Activated naive CD4-positive, alpha-beta T cell treated with anti-CD3 and anti-CD28 coated beads, Interleukin-2, amount 10 ng/mL, durations not matched to agents 7 days and 5 days (primary cell): ENCODE results near the gene HID1.
A peak's percentile ranks its signal among the peaks of the same experiment; 100 is the strongest.

Experiments used
- CTCF ChIA-PET: fragments of 350-600 bp; sonication (Branson Sonifier 250); formaldehyde crosslinking; loops from one replicate; lab custom pipeline; 2021; ENCODE audit warnings: antibody characterized with exemption; lab: Charles Lee
- DNase-seq: peaks from one replicate; pipeline ENCODE4 v3.0.0-alpha.2; 2020
- H3K27ac Mint-ChIP-seq: one replicate; pipeline ENCODE4 v1.8.0; 2021; ENCODE audit warnings: mild to moderate bottlenecking, moderate library complexity, mixed read lengths
- H3K27me3 Mint-ChIP-seq: one replicate; pipeline ENCODE4 v1.8.0; 2021; ENCODE audit warnings: mild to moderate bottlenecking, mixed read lengths
- H3K36me3 Mint-ChIP-seq: one replicate; pipeline ENCODE4 v1.8.0; 2021; ENCODE audit warnings: mixed read lengths
- H3K4me1 Mint-ChIP-seq: one replicate; pipeline ENCODE4 v1.8.0; 2021; ENCODE audit warnings: mixed read lengths
- H3K4me3 Mint-ChIP-seq: one replicate; pipeline ENCODE4 v1.8.0; 2021; ENCODE audit warnings: mild to moderate bottlenecking, moderate library complexity, mixed read lengths
- H3K9me3 Mint-ChIP-seq: one replicate; pipeline ENCODE4 v1.8.0; 2021; ENCODE audit warnings: mixed read lengths

HID1 gene

DNA sequence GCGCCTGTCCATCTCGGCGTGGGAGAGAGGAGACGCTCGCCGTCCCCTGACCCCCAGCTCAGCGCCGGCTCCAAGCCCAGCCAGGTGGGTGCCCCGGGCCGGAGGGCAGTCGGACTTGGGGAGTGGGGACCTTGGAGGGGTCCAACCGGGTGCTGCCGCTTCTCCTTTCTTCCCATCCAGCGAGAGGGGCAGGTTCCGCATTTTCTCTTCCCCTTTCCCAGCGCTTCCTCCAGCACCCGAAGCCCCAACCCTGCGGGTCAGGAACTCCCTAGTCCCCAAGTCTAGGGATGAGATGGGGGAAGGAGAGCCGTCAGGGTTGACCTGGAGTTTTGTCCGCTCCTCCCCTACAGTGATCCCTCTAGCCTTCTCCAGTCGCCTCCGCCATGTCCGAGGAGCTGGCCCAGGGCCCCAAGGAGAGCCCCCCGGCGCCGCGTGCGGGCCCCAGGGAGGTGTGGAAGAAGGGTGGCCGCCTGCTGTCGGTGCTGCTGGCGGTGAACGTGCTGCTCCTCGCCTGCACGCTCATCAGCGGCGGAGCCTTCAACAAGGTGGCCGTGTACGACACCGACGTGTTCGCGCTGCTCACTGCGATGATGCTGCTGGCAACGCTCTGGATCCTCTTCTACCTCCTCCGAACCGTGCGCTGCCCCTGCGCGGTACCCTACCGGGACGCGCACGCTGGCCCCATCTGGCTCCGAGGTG is 48.2 kb downstream of the HID1 start, which contains the start of gene OTOP2:
Gene OTOP2, plus strand, starts transcription at position 24 of the 699 bp plus-strand sequence. Its CDS starts 360 bp downstream, at position 384.
- H3K4me1 Mint-ChIP-seq = peaks cover 5% of the 10 kb centered on the region
- H3K27ac Mint-ChIP-seq = no peak within 1 kb of the TSS
- CTCF ChIA-PET = interaction anchor here (2.0 to 11.0 kb wide), 2 partner anchors 11 to 35 kb away, joined by 6 to 152 read pairs; no protein-coding TSS in a partner anchor
- H3K27me3 Mint-ChIP-seq = peaks cover 99% of the 10 kb centered on the region
- no peaks in the 10 kb centered on the region for H3K9me3 Mint-ChIP-seq
- no peak for DNase-seq
- no peaks in the 10 kb centered on the region for H3K36me3 Mint-ChIP-seq
- no peak within 1 kb of the TSS for H3K4me3 Mint-ChIP-seq

GRCh38 chr17:74923538-74924249 is 48.9 kb downstream of the HID1 start:
- peaks cover 100% of the 10 kb centered on the region for H3K27me3 Mint-ChIP-seq
- peaks cover 5% of the 10 kb centered on the region for H3K4me1 Mint-ChIP-seq
- H3K36me3 Mint-ChIP-seq = no peaks in the 10 kb centered on the region
- CTCF ChIA-PET = interaction anchor here (2.0 to 11.0 kb wide), 2 partner anchors 10 to 36 kb away, joined by 6 to 152 read pairs; no protein-coding TSS in a partner anchor
- no peak overlapping the region for H3K4me3 Mint-ChIP-seq
- DNase-seq = peak; percentile 81
- no peak overlapping the region for H3K27ac Mint-ChIP-seq
- no peaks in the 10 kb centered on the region for H3K9me3 Mint-ChIP-seq

DNA sequence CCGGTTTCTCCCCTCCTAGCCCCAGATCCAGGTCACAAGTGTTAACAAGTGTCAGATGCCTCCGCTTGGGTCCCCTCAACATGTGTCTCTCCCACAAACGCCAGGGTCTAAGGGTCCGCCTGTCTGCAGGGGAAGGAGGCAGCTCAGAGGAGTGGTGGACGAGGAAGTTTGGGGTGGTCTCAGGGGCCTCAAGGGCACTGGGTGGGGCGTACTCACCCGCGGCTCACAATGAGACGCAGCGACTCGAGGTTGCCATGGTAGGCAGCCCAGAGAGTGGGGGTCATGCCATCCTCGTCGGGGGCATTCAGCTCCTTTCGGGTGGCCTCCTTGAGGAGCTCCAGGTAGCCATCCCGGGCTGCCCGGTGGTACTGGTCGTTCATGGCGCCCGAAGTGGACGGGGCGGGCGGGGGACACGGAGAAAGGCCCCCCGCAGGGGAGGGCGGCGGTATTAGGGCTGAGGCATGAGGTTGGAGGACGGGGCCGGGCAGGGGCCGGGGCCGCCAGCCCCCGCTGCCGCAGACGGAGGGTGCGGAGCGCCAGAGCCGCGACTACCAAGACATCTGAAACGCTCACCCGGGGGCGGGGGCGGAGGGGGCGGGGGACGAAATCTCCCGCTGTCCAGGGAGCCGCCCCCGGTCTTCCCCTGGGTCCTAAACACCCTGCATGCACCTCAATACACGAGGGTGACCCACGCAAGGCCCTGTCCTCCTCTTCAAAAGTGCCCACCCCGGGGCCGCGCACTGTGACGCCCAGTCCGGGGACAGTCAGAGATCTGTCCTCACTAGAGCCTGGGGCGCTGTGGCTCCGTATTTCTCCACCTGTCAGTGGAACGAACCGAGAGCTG is 49.6 kb downstream of the HID1 start, which contains the start of gene USH1G:
Gene USH1G, minus strand, starts transcription at position 562 of the 844 bp plus-strand sequence. Its CDS starts 182 bp downstream, at position 380.
- no peak within 1 kb of the TSS for H3K27ac Mint-ChIP-seq
- CTCF ChIA-PET = interaction anchor here (11.0 kb wide), 1 partner anchor 36 kb away, joined by 152 read pairs; no protein-coding TSS in a partner anchor
- no peak for DNase-seq
- H3K4me3 Mint-ChIP-seq = no peak within 1 kb of the TSS
- no peaks in the 10 kb centered on the region for H3K9me3 Mint-ChIP-seq
- H3K36me3 Mint-ChIP-seq = no peaks in the 10 kb centered on the region
- H3K4me1 Mint-ChIP-seq = peaks cover 5% of the 10 kb centered on the region
- H3K27me3 Mint-ChIP-seq = peaks cover 100% of the 10 kb centered on the region

- no peaks in the 10 kb centered on the region for H3K9me3 Mint-ChIP-seq
- peaks cover 100% of the 10 kb centered on the region for H3K27me3 Mint-ChIP-seq
- DNase-seq = no peak
- peaks cover 5% of the 10 kb centered on the region for H3K4me1 Mint-ChIP-seq
- no peak overlapping the region for H3K4me3 Mint-ChIP-seq
- H3K27ac Mint-ChIP-seq = no peak overlapping the region
- no peaks in the 10 kb centered on the region for H3K36me3 Mint-ChIP-seq
- CTCF ChIA-PET = interaction anchor here (11.0 kb wide), 1 partner anchor 37 kb away, joined by 152 read pairs; no protein-coding TSS in a partner anchor
Observed at GRCh38 chr17:74922172-74922571, 50.4 kb downstream of the HID1 start.

DNA sequence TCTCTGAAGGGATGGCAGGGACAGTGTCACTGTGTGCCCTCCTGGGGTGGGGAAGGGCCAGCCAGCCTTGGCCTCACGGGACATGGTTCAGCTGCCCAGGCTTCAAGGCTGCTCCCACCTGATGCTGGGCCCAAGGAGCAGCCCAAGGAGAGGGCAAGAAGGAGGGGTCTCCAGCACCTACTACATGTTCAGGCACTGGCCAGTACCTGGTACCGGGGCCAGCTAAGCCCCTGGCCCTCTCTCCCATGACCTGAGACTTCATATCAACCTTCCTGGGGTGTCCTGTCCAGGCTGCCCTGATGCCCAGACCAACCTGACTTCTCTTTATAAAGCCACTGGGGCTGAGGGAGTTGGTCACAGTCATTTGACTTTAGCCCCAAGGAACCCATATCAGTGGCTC is 50.8 kb downstream of the HID1 start:
- H3K9me3 Mint-ChIP-seq = no peaks in the 10 kb centered on the region
- CTCF ChIA-PET = interaction anchor here (11.0 kb wide), 1 partner anchor 38 kb away, joined by 152 read pairs; no protein-coding TSS in a partner anchor
- peaks cover 98% of the 10 kb centered on the region for H3K27me3 Mint-ChIP-seq
- no peak overlapping the region for H3K27ac Mint-ChIP-seq
- H3K4me3 Mint-ChIP-seq = no peak overlapping the region
- H3K36me3 Mint-ChIP-seq = no peaks in the 10 kb centered on the region
- peaks cover 5% of the 10 kb centered on the region for H3K4me1 Mint-ChIP-seq
- no peak for DNase-seq

DNA sequence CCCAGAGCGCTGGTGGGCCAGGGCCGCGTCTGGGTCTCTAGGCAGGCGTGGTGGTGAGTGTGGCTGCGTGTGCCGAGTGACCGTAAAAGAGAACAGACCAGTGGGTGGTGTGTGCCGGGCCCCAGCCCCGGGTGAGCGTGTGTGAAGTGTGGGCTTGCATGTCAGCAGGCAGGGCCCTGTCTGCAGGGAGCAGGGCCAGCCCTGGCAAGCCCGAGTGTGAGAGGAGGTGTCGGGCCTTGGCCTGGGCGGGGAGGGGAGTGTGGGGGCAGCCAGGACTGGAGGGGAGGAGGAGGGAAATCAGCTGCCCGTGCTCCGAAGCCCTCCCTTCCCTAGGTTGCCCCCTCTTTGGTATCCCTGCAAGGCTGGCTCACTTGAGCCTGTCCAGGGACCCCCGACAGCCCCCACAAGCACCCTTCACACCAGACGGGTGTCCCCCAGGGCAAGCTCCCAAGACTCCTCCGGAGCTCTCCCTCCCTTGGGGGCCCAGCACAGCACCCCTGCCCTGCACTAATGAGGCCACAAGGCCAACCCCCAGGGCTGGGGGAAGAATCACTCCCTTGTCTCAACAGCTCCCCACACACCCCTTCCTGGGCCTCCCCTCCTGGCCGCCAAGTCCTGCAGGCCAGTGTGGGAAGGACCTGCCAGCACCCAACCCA is 51.4 kb downstream of the HID1 start:
- CTCF ChIA-PET = interaction anchor here (11.0 kb wide), 1 partner anchor 38 kb away, joined by 152 read pairs; no protein-coding TSS in a partner anchor
- no peak overlapping the region for H3K27ac Mint-ChIP-seq

DNA sequence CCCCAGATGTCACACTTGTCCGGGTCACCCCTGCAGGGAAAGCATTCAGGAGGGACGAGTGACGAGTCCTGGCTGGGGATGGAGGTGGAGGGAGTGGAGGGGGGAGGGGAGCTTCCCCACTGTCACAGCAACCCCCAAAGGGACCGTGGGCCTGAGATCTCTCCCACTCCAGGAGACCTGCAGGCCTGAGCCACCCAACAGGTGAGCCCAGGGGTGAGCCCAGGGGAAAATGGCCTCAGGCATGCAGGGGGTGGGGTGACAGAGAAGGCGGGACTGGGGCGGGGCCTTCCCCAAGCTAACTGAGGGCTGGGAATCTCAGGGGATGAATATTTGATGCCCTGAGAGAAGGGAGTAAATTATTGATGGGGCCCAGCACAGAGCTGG is 51.9 kb downstream of the HID1 start:
- H3K36me3 Mint-ChIP-seq = no peaks in the 10 kb centered on the region
- no peaks in the 10 kb centered on the region for H3K9me3 Mint-ChIP-seq
- no peak overlapping the region for H3K4me3 Mint-ChIP-seq
- CTCF ChIA-PET = interaction anchor here (11.0 kb wide), 1 partner anchor 39 kb away, joined by 152 read pairs; no protein-coding TSS in a partner anchor
- no peak overlapping the region for H3K27ac Mint-ChIP-seq
- H3K4me1 Mint-ChIP-seq = peaks cover 5% of the 10 kb centered on the region
- DNase-seq = no peak
- peaks cover 96% of the 10 kb centered on the region for H3K27me3 Mint-ChIP-seq

More for the DNA sequence above, 51.4 kb downstream of the HID1 start:
- peaks cover 5% of the 10 kb centered on the region for H3K4me1 Mint-ChIP-seq
- no peaks in the 10 kb centered on the region for H3K36me3 Mint-ChIP-seq
- no peak for DNase-seq
- no peaks in the 10 kb centered on the region for H3K9me3 Mint-ChIP-seq
- H3K4me3 Mint-ChIP-seq = no peak overlapping the region
- H3K27me3 Mint-ChIP-seq = peaks cover 98% of the 10 kb centered on the region

DNA sequence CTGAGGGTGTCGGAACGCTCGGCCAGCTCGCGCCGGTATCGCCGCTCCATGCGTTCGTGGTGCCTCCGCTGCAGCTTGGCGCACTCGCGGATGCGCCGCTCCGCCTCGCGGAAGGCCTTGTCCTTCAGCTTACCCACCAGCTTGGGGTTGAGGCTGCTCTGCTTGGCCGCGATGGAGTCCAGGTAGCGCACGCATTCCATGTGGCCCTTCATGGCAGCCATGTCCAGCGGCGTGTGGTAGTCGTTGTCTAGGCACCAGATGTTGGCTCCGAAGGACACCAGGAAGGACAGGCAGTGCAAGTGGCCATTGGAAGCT is 52.3 kb downstream of the HID1 start:
- Mint-ChIP-seq H3K27me3 (peaks cover 95% of the 10 kb centered on the region), H3K4me1 (peaks cover 5% of the 10 kb centered on the region), H3K9me3 (no peaks in the 10 kb centered on the region), H3K36me3 (no peaks in the 10 kb centered on the region), H3K27ac (no peak overlapping the region), H3K4me3 (no peak overlapping the region)
- CTCF ChIA-PET = interaction anchor here (11.0 kb wide), 1 partner anchor 39 kb away, joined by 152 read pairs; no protein-coding TSS in a partner anchor
- no peak for DNase-seq

DNA sequence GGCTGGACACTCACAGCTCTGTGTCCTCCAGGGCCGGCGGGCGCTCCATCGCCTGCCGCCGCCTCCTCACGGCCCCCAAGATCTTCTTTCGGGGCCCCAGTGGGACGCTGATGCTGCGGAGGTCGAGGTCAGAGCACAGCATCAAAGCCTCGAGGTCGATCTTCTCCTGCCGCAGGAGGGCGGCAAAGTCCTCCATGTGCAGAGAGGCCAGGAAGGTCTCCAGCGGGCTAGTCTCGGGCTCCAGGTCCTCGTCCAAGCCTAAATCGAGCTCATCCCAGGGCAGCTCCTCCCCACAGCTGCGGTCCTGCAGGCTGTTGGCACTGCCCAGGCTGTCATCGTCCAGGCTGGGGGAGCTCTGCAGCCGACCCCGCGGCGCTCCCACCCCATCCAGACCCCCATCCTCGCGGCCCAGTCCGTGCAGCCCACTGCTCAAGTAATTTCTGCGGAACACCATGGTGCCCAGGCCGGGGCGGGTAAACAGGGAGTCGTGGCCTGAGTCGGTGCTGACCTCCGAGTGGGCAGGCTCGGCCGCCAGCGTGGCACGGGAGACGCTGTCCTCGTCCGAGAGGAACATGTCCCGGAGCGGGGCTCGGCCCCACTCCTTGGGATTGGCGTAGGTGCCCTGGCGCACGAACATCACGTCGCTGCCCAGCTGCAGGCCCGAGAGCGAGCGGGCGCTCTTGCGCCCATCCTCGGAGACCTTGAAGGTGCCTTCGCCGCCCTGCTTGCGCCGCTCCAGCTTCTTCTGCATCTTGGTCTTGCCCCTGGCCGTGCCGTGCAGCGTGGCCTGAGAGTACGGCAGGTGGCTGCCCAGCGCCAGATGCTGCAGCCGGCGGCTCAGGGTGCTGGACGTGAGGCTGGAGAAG is 52.9 kb downstream of the HID1 start:
- no peaks in the 10 kb centered on the region for H3K36me3 Mint-ChIP-seq

GRCh38 chr17:74918906-74919305 is 53.7 kb downstream of the HID1 start:
- no peak for DNase-seq
- Mint-ChIP-seq H3K36me3 (no peaks in the 10 kb centered on the region), H3K4me3 (no peak overlapping the region), H3K9me3 (no peaks in the 10 kb centered on the region), H3K27ac (no peak overlapping the region), H3K27me3 (peaks cover 92% of the 10 kb centered on the region), H3K4me1 (no peaks in the 10 kb centered on the region)
- CTCF ChIA-PET = interaction anchor here (0.9 to 11.0 kb wide), 3 partner anchors 8 to 82 kb away, joined by 3 to 152 read pairs (median 4); no protein-coding TSS in a partner anchor

More for the DNA sequence above, 52.9 kb downstream of the HID1 start:
- Mint-ChIP-seq H3K4me3 (no peak overlapping the region), H3K9me3 (no peaks in the 10 kb centered on the region), H3K4me1 (peaks cover 4% of the 10 kb centered on the region), H3K27ac (no peak overlapping the region), H3K27me3 (peaks cover 95% of the 10 kb centered on the region)
- no peak for DNase-seq
- CTCF ChIA-PET = interaction anchor here (0.9 to 11.0 kb wide), 3 partner anchors 9 to 81 kb away, joined by 3 to 152 read pairs (median 4); no protein-coding TSS in a partner anchor

DNA sequence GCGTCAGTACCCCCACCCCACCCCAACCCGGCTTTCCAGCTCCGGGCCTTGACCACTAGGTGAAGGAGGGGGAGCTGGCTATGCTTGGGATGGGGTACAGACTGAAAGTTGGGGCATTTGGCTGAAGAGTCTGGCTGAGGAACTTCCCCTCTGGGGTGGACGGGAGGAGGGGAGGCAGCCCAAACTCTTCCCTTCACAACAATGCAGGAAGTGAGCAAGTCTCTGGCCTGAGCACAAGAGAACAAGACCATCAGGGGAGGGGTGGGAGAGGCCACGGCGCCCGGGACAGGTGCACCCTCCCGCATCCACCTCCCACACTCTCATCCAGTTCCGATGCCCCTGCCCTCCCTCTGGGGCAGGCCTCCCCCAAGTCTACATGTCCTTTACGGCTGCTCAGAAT is 55.1 kb downstream of the HID1 start:
- Mint-ChIP-seq H3K27ac (no peak overlapping the region), H3K4me1 (no peaks in the 10 kb centered on the region), H3K36me3 (no peaks in the 10 kb centered on the region), H3K27me3 (peaks cover 82% of the 10 kb centered on the region), H3K9me3 (no peaks in the 10 kb centered on the region), H3K4me3 (no peak overlapping the region)
- CTCF ChIA-PET = interaction anchor here (1.5 kb wide), 1 partner anchor 8 kb away, joined by 4 read pairs; no protein-coding TSS in a partner anchor
- no peak for DNase-seq

DNA sequence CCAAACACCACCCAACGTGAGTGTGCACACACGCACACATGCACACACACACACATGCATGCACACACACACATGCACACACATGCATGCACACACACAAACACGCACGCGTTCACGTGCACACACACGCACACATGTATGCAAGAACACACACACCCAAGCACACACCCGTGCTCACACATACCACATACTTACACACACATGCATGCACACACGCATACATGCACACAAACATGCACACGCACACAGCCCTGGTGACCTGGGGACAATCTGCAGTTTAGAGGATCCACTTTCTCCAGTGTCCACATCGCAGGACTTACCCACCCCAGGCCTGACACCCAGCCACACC is 55.7 kb downstream of the HID1 start:
- Mint-ChIP-seq H3K36me3 (no peaks in the 10 kb centered on the region), H3K9me3 (no peaks in the 10 kb centered on the region), H3K27me3 (peaks cover 82% of the 10 kb centered on the region), H3K4me1 (no peaks in the 10 kb centered on the region), H3K4me3 (no peak overlapping the region), H3K27ac (no peak overlapping the region)
- no peak for DNase-seq
- CTCF ChIA-PET = interaction anchor here (1.5 kb wide), 1 partner anchor 9 kb away, joined by 4 read pairs; no protein-coding TSS in a partner anchor
